Subcutaneous adipose tissue (tissue), 4 donors: ENCODE results near the gene DAAM1. TPM values are rescaled to one million over a fixed set of nuclear protein-coding genes. Genes with fewer than 3 reads are reported as not detected.

Experiments used
- CTCF ChIP-seq: fragments of 450-650 bp; IDR thresholded peaks from one replicate; pipeline ENCODE4 v1.5.1; 2016; ENCODE audit warnings: low read depth, mild to moderate bottlenecking, control low read depth, antibody characterized with exemption, moderate library complexity
- total RNA-seq, 4 donors: library from RNA; depleted of rRNA; stranded (reverse); fragments of >200 nt; gene quantifications; one replicate each; pipeline ENCODE4 v1.1.0, GENCODE V29; 2016

DAAM1 gene
- total RNA-seq, 4 donors from 2014 or later: 42.3 to 98.0 (median 59.0) TPM

- no peak for TF ChIP-seq CTCF
Observed at GRCh38 chr14:59317798-59318505, 129.5 kb downstream of the DAAM1 start.

GRCh38 chr14:59318908-59319307, 130.4 kb downstream of the DAAM1 start:
- no peak for TF ChIP-seq CTCF

- no peak for TF ChIP-seq CTCF
Observed at GRCh38 chr14:59320361-59320760, 131.9 kb downstream of the DAAM1 start.

- TF ChIP-seq CTCF: no peak
Observed at GRCh38 chr14:59320763-59321625, 132.5 kb downstream of the DAAM1 start.

- no peak for TF ChIP-seq CTCF
Observed at GRCh38 chr14:59321626-59321949, 133.1 kb downstream of the DAAM1 start.

GRCh38 chr14:59325906-59326305, 137.4 kb downstream of the DAAM1 start:
- no peak for TF ChIP-seq CTCF

- TF ChIP-seq CTCF: no peak
Observed at GRCh38 chr14:59328454-59328853, 140.0 kb downstream of the DAAM1 start.
